HepG2 (cell line): ENCODE results near the gene GOLGA6L10.

ENCODE experiments used
- CEBPZ ChIP-seq: IDR thresholded peaks from 2 replicates; pipeline ENCODE4 v1.6.1; 2012; ENCODE audit warnings: low read length, improper control_type of control experiment
- CTCF ChIP-seq: sonication (generic); formaldehyde crosslinking; IDR thresholded peaks from 2 replicates; pipeline ENCODE4 v1.5.0; 2020; ENCODE audit warnings: mild to moderate bottlenecking, missing genetic modification reagents, moderate library complexity
- GABPA ChIP-seq, 2 experiments: IDR thresholded peaks; 2 replicates each; pipeline ENCODE4 v1.6.1; 2011 to 2016; ENCODE audit warnings: low read depth in 2 of 2, low read length in 1 of 2, missing biosample characterization in 1 of 2, missing genetic modification characterization in 1 of 2
- JUND ChIP-seq: sonication (generic); formaldehyde crosslinking; IDR thresholded peaks from 2 replicates; pipeline ENCODE4 v1.8.0; 2022; ENCODE audit warnings: mild to moderate bottlenecking, missing genetic modification reagents
- KAT8 ChIP-seq: IDR thresholded peaks from 2 replicates; pipeline ENCODE4 v1.6.1; 2016; ENCODE audit warnings: missing genetic modification reagents, missing compliant biosample characterization
- MAZ ChIP-seq, 2 experiments: sonication (generic) in 1 of 2; formaldehyde crosslinking in 1 of 2; IDR thresholded peaks; 2 replicates each; pipeline versions ENCODE4 v1.5.0 to v1.6.1; 2012 to 2020; ENCODE audit warnings: low read depth in 2 of 2, mild to moderate bottlenecking in 2 of 2, borderline replicate concordance in 1 of 2, improper control_type of control experiment in 1 of 2, low read length in 1 of 2, missing genetic modification reagents in 1 of 2, moderate library complexity in 1 of 2
- POLR2A ChIP-seq, 2 experiments: IDR thresholded peaks; 2 replicates each; pipeline ENCODE4 v1.6.1; 2011; ENCODE audit warnings: low read depth in 2 of 2, low read length in 2 of 2, mild to moderate bottlenecking in 1 of 2, moderate library complexity in 1 of 2; ENCODE audit not compliant: insufficient read depth in 1 of 2
- SMARCC2 ChIP-seq: fragments of 450-650 bp; IDR thresholded peaks from 2 replicates; pipeline ENCODE4 v1.6.1; 2017; ENCODE audit warnings: antibody characterized with exemption, mild to moderate bottlenecking
- TAF1 ChIP-seq: sonication (generic); formaldehyde crosslinking; IDR thresholded peaks from 2 replicates; pipeline ENCODE4 v1.4.0; 2020; ENCODE audit warnings: missing genetic modification reagents
- TARDBP ChIP-seq: sonication (generic); formaldehyde crosslinking; IDR thresholded peaks from 2 replicates; pipeline ENCODE4 v1.8.0; 2022; ENCODE audit warnings: mild to moderate bottlenecking, missing genetic modification reagents
- ZBTB37 ChIP-seq: sonication (generic); formaldehyde crosslinking; IDR thresholded peaks from 2 replicates; pipeline ENCODE4 v1.4.0; 2020; ENCODE audit warnings: mild to moderate bottlenecking, missing genetic modification reagents

GRCh38 chr15:82313446-82313845 lies 35.8 kb downstream of the GOLGA6L10 start:
- TF ChIP-seq TAF1 (CRISPR knock-in tag) (no peak), JUND (CRISPR knock-in tag) (no peak), SMARCC2 (no peak), TARDBP (CRISPR knock-in tag) (no peak), KAT8 (no peak), ZBTB37 (no peak), CEBPZ (no peak), POLR2A (IDR thresholded peaks at IDR 0.05; ENCODE audit: insufficient read depth in 1 of 2, low read depth in 2 of 2, low read length in 2 of 2) (no peak), MAZ (IDR thresholded peaks at IDR 0.05; ENCODE audit: borderline replicate concordance, low read depth, low read length) (no peak), MAZ (CRISPR knock-in tag; IDR thresholded peaks at IDR 0.05; ENCODE audit: low read depth) (no peak), CTCF (CRISPR knock-in tag) (no peak), GABPA (IDR thresholded peaks at IDR 0.05; ENCODE audit: low read depth, low read length) (no peak), GABPA (CRISPR knock-in tag; IDR thresholded peaks at IDR 0.05; ENCODE audit: low read depth) (no peak)
